ENCODE measurements around the gene FNBP1L. TPM values are rescaled to one million over a fixed set of nuclear protein-coding genes. Genes with fewer than 3 reads are reported as not detected.
A peak's percentile ranks its signal among the peaks of the same experiment; 100 is the strongest.

FNBP1L gene
- total RNA-seq = 100 to 1,000 TPM in 1 of 3 donors, 10 to 100 TPM in 2; 33.1 to 117 (median 63.6) TPM

DNA sequence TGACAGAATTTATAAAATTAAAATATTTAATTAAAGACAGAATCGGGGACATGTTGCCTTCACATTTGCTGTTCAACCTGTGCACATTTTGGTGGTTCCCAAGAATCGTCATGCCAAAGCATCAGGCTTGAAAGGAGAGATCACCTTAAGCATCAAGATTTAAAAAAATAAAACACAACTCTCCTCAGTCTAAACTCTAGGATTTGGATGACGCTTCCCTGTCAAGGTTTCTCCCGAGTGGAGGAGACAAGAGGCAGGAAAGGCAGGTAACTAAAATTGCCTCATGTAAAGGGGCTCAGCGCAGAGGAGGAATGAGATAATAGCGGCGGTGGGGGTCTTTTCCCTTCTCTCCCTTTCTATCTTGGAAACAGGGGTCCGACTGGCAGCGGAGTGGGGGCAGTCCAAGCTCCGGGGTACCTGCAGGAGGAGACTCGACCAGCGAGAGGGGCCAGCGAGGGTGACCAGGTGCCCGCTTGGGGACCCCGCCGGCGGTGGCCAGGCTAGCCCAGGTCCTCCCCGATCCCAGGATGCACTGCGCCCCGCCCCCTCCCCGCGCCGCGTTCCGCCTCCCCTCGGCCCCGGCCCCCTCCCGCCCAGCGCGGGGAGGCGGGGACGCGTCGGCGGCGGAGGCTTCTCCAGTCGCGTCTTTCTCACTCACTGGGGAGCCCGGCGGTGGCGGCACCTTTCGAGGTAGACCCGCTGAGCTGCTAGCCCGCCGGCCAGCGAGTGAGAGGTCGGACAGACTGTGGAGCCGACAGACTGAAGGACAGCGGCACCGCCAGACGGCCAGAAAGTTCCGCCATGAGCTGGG is at the start of gene FNBP1L:
TSS of gene FNBP1L (plus strand) at position 638 of the 811 bp plus-strand sequence. CDS start at position 802, 164 bp downstream.
- Histone ChIP-seq H3K9me3 (no peaks in the 10 kb centered on the region), H3K4me3 (peak within 1 kb of the TSS; percentile 86 to 99 (median 98)), H3K36me3 (no peaks in the 10 kb centered on the region), H3K4me1 (no peaks in the 10 kb centered on the region), H3K27ac (peak within 1 kb of the TSS; percentile 92 to 97), H3K27me3 (no peaks in the 10 kb centered on the region)
- intact Hi-C loops (cut with DNase I; ENCODE audit: low total_unique reads) = loop anchor here (10.0 kb wide), 1 partner anchor 103 kb away; the partner anchor contains the start of gene DR1
- TF ChIP-seq, protein P1, sequence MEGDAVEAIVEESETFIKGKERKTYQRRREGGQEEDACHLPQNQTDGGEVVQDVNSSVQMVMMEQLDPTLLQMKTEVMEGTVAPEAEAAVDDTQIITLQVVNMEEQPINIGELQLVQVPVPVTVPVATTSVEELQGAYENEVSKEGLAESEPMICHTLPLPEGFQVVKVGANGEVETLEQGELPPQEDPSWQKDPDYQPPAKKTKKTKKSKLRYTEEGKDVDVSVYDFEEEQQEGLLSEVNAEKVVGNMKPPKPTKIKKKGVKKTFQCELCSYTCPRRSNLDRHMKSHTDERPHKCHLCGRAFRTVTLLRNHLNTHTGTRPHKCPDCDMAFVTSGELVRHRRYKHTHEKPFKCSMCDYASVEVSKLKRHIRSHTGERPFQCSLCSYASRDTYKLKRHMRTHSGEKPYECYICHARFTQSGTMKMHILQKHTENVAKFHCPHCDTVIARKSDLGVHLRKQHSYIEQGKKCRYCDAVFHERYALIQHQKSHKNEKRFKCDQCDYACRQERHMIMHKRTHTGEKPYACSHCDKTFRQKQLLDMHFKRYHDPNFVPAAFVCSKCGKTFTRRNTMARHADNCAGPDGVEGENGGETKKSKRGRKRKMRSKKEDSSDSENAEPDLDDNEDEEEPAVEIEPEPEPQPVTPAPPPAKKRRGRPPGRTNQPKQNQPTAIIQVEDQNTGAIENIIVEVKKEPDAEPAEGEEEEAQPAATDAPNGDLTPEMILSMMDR (IDR thresholded peaks at IDR 0.05) = no peak
- TF ChIP-seq POLR2AphosphoS5 (IDR thresholded peaks at IDR 0.05) (peak in 2 of 3 donors; percentile 18 to 70), POLR2A (IDR thresholded peaks at IDR 0.05) (peak; percentile 10)
- peak; percentile 79 to 80 for DNase-seq (ENCODE audit: low spot score in 2 of 2)

DNA sequence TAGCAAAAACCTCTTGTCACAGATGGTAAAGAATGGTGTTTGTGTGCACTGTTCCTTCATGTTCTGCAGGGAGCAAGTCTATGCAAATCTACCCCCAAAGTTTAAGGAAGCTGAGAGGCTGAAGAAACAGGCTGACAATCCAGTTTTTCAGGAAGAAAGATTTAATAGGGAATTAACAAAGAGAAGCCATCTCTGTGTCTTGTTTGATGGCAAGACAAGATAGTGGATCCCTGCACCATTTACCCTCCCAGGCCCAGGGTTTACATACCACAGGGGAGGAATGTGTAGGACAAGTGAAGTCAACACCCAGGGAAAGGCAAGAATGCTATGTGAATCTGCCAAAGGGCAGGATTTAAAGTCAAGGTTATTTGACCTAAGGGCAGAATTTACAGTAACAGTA is 48.1 kb upstream of the FNBP1L start:
- Histone ChIP-seq H3K9me3 (no peaks in the 10 kb centered on the region), H3K4me3 (no peak overlapping the region), H3K4me1 (no peaks in the 10 kb centered on the region), H3K36me3 (no peaks in the 10 kb centered on the region), H3K27me3 (no peaks in the 10 kb centered on the region), H3K27ac (peak overlapping the region in 1 of 2 donors; percentile 2)
- no peak for DNase-seq (ENCODE audit: low spot score in 2 of 2)
- intact Hi-C loops (cut with DNase I; ENCODE audit: low total_unique reads) = no loop called here
- TF ChIP-seq POLR2AphosphoS5 (IDR thresholded peaks at IDR 0.05) = no peak
- no peak for TF ChIP-seq POLR2A (IDR thresholded peaks at IDR 0.05)
- TF ChIP-seq, protein P1 (IDR thresholded peaks at IDR 0.05) = no peak

DNA sequence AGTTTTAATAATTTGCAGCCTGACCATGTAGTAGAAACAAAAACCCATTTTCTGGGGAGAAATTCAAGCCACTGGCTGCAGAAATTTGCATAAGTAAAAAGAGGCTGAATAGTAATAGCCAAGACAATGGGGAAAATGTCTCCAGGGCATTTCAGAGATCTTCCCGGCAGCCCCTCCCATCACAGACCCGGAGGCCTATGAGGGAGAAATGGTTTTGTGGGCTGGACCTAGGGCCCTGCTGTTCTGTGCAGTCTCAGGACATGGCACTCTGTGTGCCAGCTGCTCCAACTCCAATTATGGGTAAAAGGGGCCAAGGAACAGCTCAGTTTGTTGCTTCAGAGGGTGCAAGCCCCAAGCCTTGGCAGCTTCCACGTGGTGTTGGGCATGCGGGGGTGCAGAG is 39.7 kb upstream of the FNBP1L start:
- Histone ChIP-seq H3K27ac (no peak overlapping the region), H3K4me1 (no peaks in the 10 kb centered on the region), H3K4me3 (no peak overlapping the region), H3K9me3 (peaks cover 0 to 5% of the 10 kb centered on the region in 2 donors), H3K36me3 (no peaks in the 10 kb centered on the region), H3K27me3 (no peaks in the 10 kb centered on the region)
- intact Hi-C loops (cut with DNase I; ENCODE audit: low total_unique reads) = no loop called here
- DNase-seq (ENCODE audit: low spot score in 2 of 2) = no peak
- TF ChIP-seq POLR2A (IDR thresholded peaks at IDR 0.05) (no peak), POLR2AphosphoS5 (IDR thresholded peaks at IDR 0.05) (no peak)
- TF ChIP-seq, protein P1 (IDR thresholded peaks at IDR 0.05) = no peak

DNA sequence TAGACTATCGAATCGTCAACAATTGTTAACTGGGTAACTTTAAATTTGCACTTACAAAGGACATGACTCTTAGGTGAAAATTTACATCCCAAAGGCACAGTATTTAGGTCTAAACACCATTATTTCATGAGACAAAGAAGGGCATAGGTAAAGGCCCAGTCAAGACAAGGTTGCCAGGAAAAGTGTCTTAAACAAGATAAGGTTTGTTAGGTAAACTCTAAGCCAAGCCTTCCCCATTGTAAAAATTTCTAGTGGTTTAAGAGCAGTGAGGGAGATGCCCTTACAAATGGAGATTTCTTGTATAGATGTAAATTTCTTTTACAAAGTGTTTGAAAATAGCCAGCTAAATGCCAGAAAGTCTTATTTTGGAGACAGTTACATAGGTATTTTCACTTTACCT is 36.9 kb upstream of the FNBP1L start:
- Histone ChIP-seq H3K4me3 (no peak overlapping the region), H3K27ac (no peak overlapping the region), H3K27me3 (no peaks in the 10 kb centered on the region), H3K9me3 (peaks cover 0 to 5% of the 10 kb centered on the region in 2 donors), H3K36me3 (no peaks in the 10 kb centered on the region), H3K4me1 (no peaks in the 10 kb centered on the region)
- TF ChIP-seq POLR2AphosphoS5 (IDR thresholded peaks at IDR 0.05) = no peak
- no peak for TF ChIP-seq POLR2A (IDR thresholded peaks at IDR 0.05)
- TF ChIP-seq, protein P1 (IDR thresholded peaks at IDR 0.05) = no peak
- intact Hi-C loops (cut with DNase I; ENCODE audit: low total_unique reads) = no loop called here
- DNase-seq (ENCODE audit: low spot score in 2 of 2) = no peak

DNA sequence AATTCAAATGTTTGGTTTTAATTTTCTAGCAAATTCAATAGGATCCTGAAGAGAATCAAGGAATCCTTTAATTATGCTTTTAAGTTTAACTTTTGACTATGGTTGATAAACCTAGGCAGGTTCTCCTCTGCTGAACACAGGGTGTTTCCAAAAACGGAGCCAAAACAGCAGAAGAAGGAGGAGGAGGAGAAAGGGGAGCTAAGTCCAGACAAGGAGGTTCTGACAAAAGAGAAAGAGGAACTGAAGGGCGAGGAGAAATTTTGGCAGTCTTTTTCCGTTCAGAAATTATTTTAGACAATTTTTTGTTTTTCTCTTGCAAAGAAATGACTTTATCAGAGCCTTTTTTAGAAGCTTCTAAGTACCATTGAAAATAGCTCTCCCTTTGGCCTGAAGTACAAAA is 33.2 kb upstream of the FNBP1L start:
- Histone ChIP-seq H3K4me1 (no peaks in the 10 kb centered on the region), H3K27ac (peak overlapping the region in 1 of 2 donors; percentile 0), H3K4me3 (peak overlapping the region in 1 of 3 donors; percentile 3), H3K9me3 (no peaks in the 10 kb centered on the region), H3K27me3 (no peaks in the 10 kb centered on the region), H3K36me3 (no peaks in the 10 kb centered on the region)
- DNase-seq (ENCODE audit: low spot score in 2 of 2) = no peak
- intact Hi-C loops (cut with DNase I; ENCODE audit: low total_unique reads) = no loop called here
- no peak for TF ChIP-seq POLR2AphosphoS5 (IDR thresholded peaks at IDR 0.05)
- TF ChIP-seq, protein P1 (IDR thresholded peaks at IDR 0.05) = no peak
- no peak for TF ChIP-seq POLR2A (IDR thresholded peaks at IDR 0.05)
